A673 (cell line): ENCODE results near the gene NRAS. TPM values are rescaled to one million over a fixed set of nuclear protein-coding genes. Genes with fewer than 3 reads are reported as not detected.

ENCODE experiments used
- BruUV-seq: library from RNA; stranded (reverse); fragments of 400-500 nt; replicated peaks from 2 replicates; lab custom pipeline; 2021; lab: Mats Ljungman, UMichigan
- CTCF ChIA-PET: fragments of 300-600 bp; sonication (Branson Sonifier 250); formaldehyde crosslinking; loops from one replicate; lab custom pipeline; 2022; ENCODE audit warnings: antibody characterized with exemption; lab: Charles Lee
- POLR2A ChIA-PET: fragments of 300-600 bp; sonication (Branson Sonifier 250); formaldehyde crosslinking; loops from one replicate; lab custom pipeline; 2022; ENCODE audit warnings: antibody characterized with exemption; ENCODE audit not compliant: low non-redundant PET; lab: Charles Lee
- DNase-seq: peaks from one replicate; pipeline ENCODE4 v3.0.0-alpha.2; 2015; ENCODE audit warnings: low spot score
- H3K27ac ChIP-seq: fragments of 200-600 bp; sonication (generic); 2 replicates; pipeline ENCODE4 v1.5.1; 2016; ENCODE audit warnings: mixed run types, low read depth, mild to moderate bottlenecking, mixed read lengths, antibody characterized with exemption, low read length; ENCODE audit not compliant: poor library complexity, severe bottlenecking
- H3K27me3 ChIP-seq: fragments of 200-600 bp; sonication (generic); replicated peaks from 2 replicates; pipeline ENCODE4 v1.6.1; 2017; ENCODE audit warnings: mixed run types, low read depth, mild to moderate bottlenecking, mixed read lengths, antibody characterized with exemption, low read length; ENCODE audit not compliant: insufficient read depth, poor library complexity
- H3K36me3 ChIP-seq: fragments of 200-600 bp; sonication (generic); 2 replicates; pipeline ENCODE4 v1.6.1; 2016; ENCODE audit warnings: mixed run types, mild to moderate bottlenecking, mixed read lengths, antibody characterized with exemption, low read length; ENCODE audit not compliant: insufficient read depth, poor library complexity, severe bottlenecking
- H3K4me1 ChIP-seq: fragments of 200-600 bp; sonication (generic); 2 replicates; pipeline ENCODE4 v1.6.1; 2017; ENCODE audit warnings: mixed run types, mild to moderate bottlenecking, mixed read lengths, antibody characterized with exemption, low read length; ENCODE audit not compliant: insufficient read depth, poor library complexity, severe bottlenecking
- H3K4me3 ChIP-seq: fragments of 200-600 bp; sonication (generic); 2 replicates; pipeline ENCODE4 v1.5.1; 2016; ENCODE audit warnings: low read depth, mixed run types, mild to moderate bottlenecking, mixed read lengths, low read length; ENCODE audit not compliant: poor library complexity, severe bottlenecking
- H3K9me3 ChIP-seq: fragments of 200-600 bp; sonication (generic); 2 replicates; pipeline ENCODE4 v1.6.1; 2016; ENCODE audit warnings: mixed run types, low read depth, mild to moderate bottlenecking, mixed read lengths, antibody characterized with exemption, low read length; ENCODE audit not compliant: poor library complexity, severe bottlenecking
- EZH2 ChIP-seq: fragments of 200-600 bp; sonication (generic); IDR thresholded peaks from 2 replicates; pipeline ENCODE4 v1.6.1; 2017; ENCODE audit warnings: borderline replicate concordance, low read depth, mild to moderate bottlenecking, mixed read lengths, antibody characterized with exemption, low read length; ENCODE audit not compliant: poor library complexity, severe bottlenecking
- intact Hi-C: fragments of 100-400 bp; cut with micrococcal nuclease; formaldehyde crosslinking; loops from one replicate; pipeline ENCODE4 v1.10.0; 2022; ENCODE audit not compliant: unreplicated experiment
- total RNA-seq: library from RNA; stranded (reverse); gene quantifications from 2 replicates; pipeline ENCODE4 v1.2.3, GENCODE V29; 2021
- TF ChIP-seq, protein P1 (sequence below): fragments of 300-800, 200-600 bp; sonication (generic); conservative IDR thresholded peaks from 2 replicates; pipeline ENCODE4 v1.5.1; 2017; ENCODE audit warnings: low read depth, mild to moderate bottlenecking, antibody characterized with exemption, low read length, moderate library complexity, mixed read lengths

The NRAS gene
- total RNA-seq, 1 experiment from 2014 or later, result 79.1 TPM

DNA sequence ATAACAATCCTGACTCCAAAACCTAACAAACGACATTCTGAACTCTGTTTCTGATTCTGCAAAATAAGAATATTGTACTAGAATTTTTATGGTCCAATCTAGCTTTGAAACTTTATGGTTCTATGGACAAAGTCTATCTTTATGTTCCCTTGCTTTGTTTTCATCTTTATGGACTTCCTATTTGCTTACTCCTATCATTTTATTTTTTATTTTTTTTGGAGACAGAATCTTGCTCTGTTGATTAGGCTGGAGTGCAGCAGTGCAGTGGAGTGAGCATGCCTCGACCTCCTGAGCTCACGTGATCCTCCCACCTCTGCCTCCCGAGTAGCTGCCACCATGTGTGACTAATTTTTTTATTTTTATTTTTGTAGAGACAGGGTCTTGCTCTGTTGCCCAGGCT lies 3.6 kb downstream of the NRAS start:
- no peak for DNase-seq
- Histone ChIP-seq H3K4me1 (peaks cover 7% of the 10 kb centered on the region), H3K9me3 (no peaks in the 10 kb centered on the region), H3K27me3 (no peaks in the 10 kb centered on the region), H3K36me3 (peaks cover 60% of the 10 kb centered on the region), H3K4me3 (no peak overlapping the region), H3K27ac (no peak overlapping the region)
- POLR2A ChIA-PET, result interaction anchor here (0.5 to 0.7 kb wide), 2 partner anchors 35 to 702 kb away, joined by 4 to 5 read pairs; no protein-coding TSS in a partner anchor
- no peak for TF ChIP-seq EZH2
- TF ChIP-seq, protein P1, sequence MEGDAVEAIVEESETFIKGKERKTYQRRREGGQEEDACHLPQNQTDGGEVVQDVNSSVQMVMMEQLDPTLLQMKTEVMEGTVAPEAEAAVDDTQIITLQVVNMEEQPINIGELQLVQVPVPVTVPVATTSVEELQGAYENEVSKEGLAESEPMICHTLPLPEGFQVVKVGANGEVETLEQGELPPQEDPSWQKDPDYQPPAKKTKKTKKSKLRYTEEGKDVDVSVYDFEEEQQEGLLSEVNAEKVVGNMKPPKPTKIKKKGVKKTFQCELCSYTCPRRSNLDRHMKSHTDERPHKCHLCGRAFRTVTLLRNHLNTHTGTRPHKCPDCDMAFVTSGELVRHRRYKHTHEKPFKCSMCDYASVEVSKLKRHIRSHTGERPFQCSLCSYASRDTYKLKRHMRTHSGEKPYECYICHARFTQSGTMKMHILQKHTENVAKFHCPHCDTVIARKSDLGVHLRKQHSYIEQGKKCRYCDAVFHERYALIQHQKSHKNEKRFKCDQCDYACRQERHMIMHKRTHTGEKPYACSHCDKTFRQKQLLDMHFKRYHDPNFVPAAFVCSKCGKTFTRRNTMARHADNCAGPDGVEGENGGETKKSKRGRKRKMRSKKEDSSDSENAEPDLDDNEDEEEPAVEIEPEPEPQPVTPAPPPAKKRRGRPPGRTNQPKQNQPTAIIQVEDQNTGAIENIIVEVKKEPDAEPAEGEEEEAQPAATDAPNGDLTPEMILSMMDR, result no peak
- no TSS peak for BruUV-seq
- intact Hi-C loops, result no loop called here
- CTCF ChIA-PET, result no interaction called here

DNA sequence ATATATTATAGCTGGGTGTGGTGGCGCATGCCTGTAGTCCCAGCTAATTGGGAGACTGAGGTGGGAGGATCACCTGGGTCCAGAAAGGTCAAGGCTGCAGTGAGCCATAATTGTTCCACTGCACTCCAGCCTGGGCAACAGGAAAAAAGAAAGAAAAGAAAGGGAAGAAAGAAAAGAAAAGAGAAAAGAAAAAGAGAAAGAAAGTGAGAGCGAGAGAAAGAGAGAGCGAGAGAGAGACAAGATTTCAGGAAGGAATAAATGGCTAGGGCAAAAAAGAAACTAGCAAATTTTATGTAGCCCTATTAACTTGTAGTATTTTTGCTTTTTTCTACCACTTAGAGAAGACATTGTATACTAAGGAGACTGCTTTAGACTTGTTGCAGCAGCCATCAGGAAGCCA lies 6.2 kb downstream of the NRAS start:
- peaks cover 67% of the 10 kb centered on the region for H3K36me3 ChIP-seq
- H3K4me3 ChIP-seq, result no peak overlapping the region
- ChIA-PET CTCF (no interaction called here), POLR2A (no interaction called here)
- no peak for DNase-seq
- intact Hi-C loops, result no loop called here
- no peaks in the 10 kb centered on the region for H3K4me1 ChIP-seq
- H3K27ac ChIP-seq, result no peak overlapping the region
- no TSS peak for BruUV-seq
- TF ChIP-seq EZH2, result no peak
- TF ChIP-seq, protein P1, result no peak
- no peaks in the 10 kb centered on the region for H3K9me3 ChIP-seq
- H3K27me3 ChIP-seq, result no peaks in the 10 kb centered on the region

DNA sequence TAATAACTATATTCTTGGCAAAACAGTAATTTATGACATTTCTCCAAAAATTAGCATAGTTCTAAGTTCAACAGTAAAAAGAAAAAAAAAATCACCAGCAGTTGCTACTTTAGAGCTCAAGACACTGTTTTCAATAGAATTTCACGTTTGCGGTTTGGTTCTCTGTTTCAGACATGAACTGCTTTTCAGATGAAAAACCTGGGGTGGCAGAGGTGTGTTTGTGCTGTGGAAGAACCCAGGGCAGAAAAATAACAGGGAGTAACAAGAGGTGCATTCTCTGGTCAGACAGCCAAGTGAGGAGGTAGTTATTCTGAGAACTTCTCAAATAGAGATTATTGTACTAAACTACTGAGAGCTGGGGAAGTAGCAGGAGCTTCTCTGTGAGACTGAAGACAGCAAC lies 9.0 kb downstream of the NRAS start:
- Histone ChIP-seq H3K4me1 (no peaks in the 10 kb centered on the region), H3K4me3 (no peak overlapping the region), H3K27ac (no peak overlapping the region), H3K27me3 (no peaks in the 10 kb centered on the region), H3K9me3 (no peaks in the 10 kb centered on the region), H3K36me3 (peaks cover 47% of the 10 kb centered on the region)
- BruUV-seq, result no TSS peak
- intact Hi-C loops, result no loop called here
- POLR2A ChIA-PET, result interaction anchor here (0.6 kb wide), 1 partner anchor 15 kb away, joined by 10 read pairs; no protein-coding TSS in a partner anchor
- DNase-seq, result no peak
- CTCF ChIA-PET, result no interaction called here
- no peak for TF ChIP-seq EZH2
- TF ChIP-seq, protein P1, result no peak
